LNCaP clone FGC (cell line): Measurements from ENCODE around the gene IMMP2L.

Experiments used
- DNase-seq: peaks from one replicate; pipeline ENCODE4 v3.0.0-alpha.2; 2011; ENCODE audit warnings: low read depth
- H3K4me3 ChIP-seq: 2 replicates; pipeline ENCODE4 v1.5.1; 2011; ENCODE audit warnings: mild to moderate bottlenecking, low read depth, low read length, control low read depth
- TF ChIP-seq, protein P1 (sequence below): IDR thresholded peaks from 2 replicates; pipeline ENCODE4 v1.5.1; 2012; ENCODE audit warnings: mild to moderate bottlenecking; ENCODE audit not compliant: control insufficient read depth, insufficient read depth; ENCODE audit errors: extremely low read depth

Gene IMMP2L

DNA sequence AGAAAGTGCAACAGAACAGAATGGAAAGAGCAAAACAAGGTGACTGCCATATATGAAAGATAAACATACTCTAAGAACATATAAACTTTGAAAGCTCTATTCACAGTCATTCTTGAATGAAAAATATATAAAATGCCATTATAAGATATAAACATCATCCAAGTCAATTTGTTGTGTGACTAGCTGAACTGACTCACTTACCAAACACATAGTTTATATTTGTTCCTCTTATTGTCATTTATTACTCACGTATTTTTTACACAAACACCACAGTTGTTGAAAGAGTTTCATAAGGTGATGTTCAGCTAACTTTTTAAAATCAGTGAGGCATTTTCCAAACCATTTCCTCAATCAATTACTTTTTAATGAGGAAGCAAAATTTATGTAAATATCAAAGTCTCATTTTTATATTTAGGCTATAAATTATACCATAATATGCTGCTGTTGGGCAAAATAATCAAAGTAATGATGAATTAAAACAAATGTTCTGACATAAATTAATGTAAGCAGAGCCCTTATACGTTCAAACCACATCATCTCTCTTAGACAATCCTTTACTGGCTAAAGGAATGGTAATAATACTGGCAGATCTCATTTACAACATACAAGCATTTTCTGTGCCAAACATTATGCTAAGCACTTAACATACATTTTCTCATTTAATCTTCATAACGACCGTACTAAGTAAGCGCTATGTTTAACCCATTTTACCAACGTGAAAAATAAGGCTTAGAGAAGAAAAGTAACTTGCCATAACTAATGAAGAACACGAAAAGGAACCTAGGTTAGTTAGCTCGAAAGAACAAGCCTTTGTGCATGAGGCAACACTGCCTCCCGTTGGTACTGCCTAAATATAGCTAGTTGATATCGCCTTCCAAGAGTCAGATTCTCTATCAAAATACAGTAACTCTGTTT lies 464.0 kb downstream of the IMMP2L start:
- H3K4me3 ChIP-seq = no peak overlapping the region
- TF ChIP-seq, protein P1, sequence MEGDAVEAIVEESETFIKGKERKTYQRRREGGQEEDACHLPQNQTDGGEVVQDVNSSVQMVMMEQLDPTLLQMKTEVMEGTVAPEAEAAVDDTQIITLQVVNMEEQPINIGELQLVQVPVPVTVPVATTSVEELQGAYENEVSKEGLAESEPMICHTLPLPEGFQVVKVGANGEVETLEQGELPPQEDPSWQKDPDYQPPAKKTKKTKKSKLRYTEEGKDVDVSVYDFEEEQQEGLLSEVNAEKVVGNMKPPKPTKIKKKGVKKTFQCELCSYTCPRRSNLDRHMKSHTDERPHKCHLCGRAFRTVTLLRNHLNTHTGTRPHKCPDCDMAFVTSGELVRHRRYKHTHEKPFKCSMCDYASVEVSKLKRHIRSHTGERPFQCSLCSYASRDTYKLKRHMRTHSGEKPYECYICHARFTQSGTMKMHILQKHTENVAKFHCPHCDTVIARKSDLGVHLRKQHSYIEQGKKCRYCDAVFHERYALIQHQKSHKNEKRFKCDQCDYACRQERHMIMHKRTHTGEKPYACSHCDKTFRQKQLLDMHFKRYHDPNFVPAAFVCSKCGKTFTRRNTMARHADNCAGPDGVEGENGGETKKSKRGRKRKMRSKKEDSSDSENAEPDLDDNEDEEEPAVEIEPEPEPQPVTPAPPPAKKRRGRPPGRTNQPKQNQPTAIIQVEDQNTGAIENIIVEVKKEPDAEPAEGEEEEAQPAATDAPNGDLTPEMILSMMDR = peak; percentile 82
- DNase-seq = peak; percentile 25

DNA sequence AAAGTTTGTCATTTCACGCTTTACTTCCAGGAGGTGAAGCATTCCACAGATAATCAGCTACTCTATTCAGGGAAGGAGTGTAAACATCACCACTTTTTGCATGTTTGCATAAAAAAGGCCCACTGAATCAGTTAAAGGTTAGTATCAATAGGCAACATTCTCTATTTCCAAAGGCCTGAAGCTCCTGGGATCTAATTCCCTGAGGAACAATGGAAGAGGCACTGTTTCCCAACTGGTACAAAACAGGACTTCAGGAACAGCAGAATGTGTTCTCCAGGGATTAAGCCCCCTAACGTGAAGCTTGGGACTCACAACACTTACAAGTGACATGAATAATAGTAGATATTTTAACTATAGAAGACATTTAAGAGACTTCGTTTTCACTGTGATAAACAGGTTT lies 465.3 kb downstream of the IMMP2L start:
- DNase-seq = no peak
- TF ChIP-seq, protein P1 = no peak

GRCh38 chr7:111094419-111094818 lies 467.9 kb downstream of the IMMP2L start:
- no peak overlapping the region for H3K4me3 ChIP-seq
- TF ChIP-seq, protein P1 = no peak
- no peak for DNase-seq

More for the DNA sequence above, 465.3 kb downstream of the IMMP2L start:
- H3K4me3 ChIP-seq = no peak overlapping the region

GRCh38 chr7:111093496-111093895 lies 468.8 kb downstream of the IMMP2L start:
- DNase-seq = no peak
- TF ChIP-seq, protein P1 = no peak
- no peak overlapping the region for H3K4me3 ChIP-seq

DNA sequence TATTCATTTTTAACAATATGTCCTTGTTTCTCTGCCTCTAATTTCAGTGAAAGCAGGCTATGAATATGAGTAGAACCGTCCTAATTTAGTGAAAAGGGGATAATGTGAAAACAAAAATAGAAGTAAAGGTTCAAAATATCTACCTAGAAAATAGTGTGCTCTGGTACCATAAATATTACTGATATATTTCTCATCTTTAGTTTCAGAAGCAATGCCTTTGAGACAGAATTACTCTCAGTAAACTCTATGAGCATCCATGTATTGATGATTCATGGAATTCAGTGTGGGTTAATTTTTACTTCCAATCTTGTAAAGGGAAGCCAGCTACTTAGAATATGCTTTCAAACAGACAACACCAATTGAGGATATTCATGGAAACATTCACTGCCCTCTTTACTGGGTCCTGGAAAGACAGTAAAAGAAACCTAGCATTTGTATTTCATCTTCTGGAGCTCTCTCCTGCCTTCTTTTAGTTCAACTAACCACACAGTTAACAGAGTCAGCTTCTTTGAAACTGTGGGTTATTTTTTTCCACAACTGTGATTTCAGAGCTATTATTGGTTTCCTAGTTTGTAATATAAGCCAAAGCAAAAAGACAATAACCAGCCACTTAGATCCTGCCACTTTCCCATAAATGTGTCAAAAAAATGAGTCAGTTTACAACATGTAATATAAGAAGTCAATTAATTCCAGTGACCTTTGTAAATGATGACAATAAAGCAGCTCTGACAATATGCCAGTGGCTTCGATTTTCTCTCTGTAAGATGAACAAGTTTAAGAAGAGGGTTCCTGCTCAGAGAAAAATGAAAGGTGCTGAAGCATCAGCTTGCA lies 469.7 kb downstream of the IMMP2L start:
- TF ChIP-seq, protein P1 = no peak
- DNase-seq = no peak
- no peak overlapping the region for H3K4me3 ChIP-seq

DNA sequence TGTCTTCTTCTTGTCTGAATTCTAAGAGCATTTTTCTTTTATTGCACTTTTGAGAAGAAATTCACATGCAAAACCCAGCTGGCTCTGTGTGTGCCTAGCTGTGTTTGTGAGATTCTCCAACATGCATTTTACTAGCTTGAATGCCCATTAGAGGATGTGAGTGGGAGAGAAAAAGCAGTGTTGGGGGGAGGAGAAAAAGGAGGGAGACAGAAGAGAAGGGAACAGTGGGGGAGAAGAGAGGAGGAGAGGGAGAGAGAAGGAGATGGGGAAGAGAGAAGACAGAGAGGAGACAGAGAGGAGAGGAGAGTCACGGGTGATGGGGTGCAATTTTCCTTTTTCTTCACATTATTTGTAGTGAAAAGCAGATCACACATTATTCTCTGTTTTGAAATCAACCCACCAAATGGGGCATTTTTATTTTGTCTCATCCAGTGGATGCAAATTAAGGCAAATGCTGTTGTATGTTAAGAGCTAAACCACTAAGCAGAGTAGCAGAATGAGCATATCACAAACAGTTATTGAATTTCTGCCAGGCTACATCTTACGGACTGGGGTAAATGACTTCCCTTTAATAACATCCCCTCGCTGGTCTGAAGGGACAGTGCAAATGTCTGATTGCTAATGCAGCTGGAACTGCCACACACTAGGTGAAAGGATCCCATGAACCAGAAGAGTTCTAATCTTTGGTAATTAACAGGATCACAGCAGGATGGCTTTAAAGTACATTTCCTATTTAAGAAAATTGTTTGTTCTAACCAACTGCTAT lies 470.5 kb downstream of the IMMP2L start:
- TF ChIP-seq, protein P1 = no peak
- H3K4me3 ChIP-seq = no peak overlapping the region
- no peak for DNase-seq
